ENCODE results near the gene UBIAD1. TPM values are rescaled to one million over a fixed set of nuclear protein-coding genes. Genes with fewer than 3 reads are reported as not detected.
"Not testable (repeated sequence)": the region's sequence is repeated elsewhere in the genome, so short reads cannot be mapped to it uniquely, and the experiment has no call there.

UBIAD1 gene
- polyA plus RNA-seq, 1 donor from 2014 or later, result 14.5 TPM

GRCh38 chr1:11267350-11268337 lies 5.4 kb upstream of the UBIAD1 start:
- H3K9me3 ChIP-seq (ENCODE audit: low read length); H3F3A ChIP-seq (ENCODE audit: insufficient read depth, low read length, poor library complexity, severe bottlenecking); H3K27me3 ChIP-seq (ENCODE audit: insufficient read depth, low read depth, low read length); H3K9ac ChIP-seq (ENCODE audit: low read length); H2AFZ ChIP-seq (ENCODE audit: low read depth, low read length); H4K20me1 ChIP-seq (ENCODE audit: insufficient read depth); H3K4me2 ChIP-seq (ENCODE audit: low read length); H3K9me2 ChIP-seq (ENCODE audit: insufficient read depth, low read length); H3K27ac ChIP-seq (ENCODE audit: low read length); H3K4me3 ChIP-seq (ENCODE audit: low read length); H3K36me3 ChIP-seq (ENCODE audit: insufficient read depth, low read length); H3K79me2 ChIP-seq (replicated peaks; ENCODE audit: insufficient read depth, low read length): not testable (repeated sequence)

- Histone ChIP-seq H3K4me3 (ENCODE audit: low read length) (peak overlapping the region; percentile 62), H3K79me2 (replicated peaks; ENCODE audit: insufficient read depth, low read length) (peaks cover 21% of the 10 kb centered on the region), H3K9ac (ENCODE audit: low read length) (no peak overlapping the region), H3F3A (ENCODE audit: insufficient read depth, low read length, poor library complexity, severe bottlenecking) (no peaks in the 10 kb centered on the region), H3K27me3 (ENCODE audit: insufficient read depth, low read depth, low read length) (no peaks in the 10 kb centered on the region), H3K4me2 (ENCODE audit: low read length) (no peak overlapping the region), H3K9me3 (ENCODE audit: low read length) (no peaks in the 10 kb centered on the region), H3K27ac (ENCODE audit: low read length) (no peak overlapping the region), H3K9me2 (ENCODE audit: insufficient read depth, low read length) (no peaks in the 10 kb centered on the region), H2AFZ (ENCODE audit: low read depth, low read length) (no peak overlapping the region), H3K36me3 (ENCODE audit: insufficient read depth, low read length) (no peaks in the 10 kb centered on the region), H4K20me1 (ENCODE audit: insufficient read depth) (no peaks in the 10 kb centered on the region)
- peak; percentile 39 for TF ChIP-seq SMC3 (conservative IDR thresholded peaks at IDR 0.05; ENCODE audit: poor library complexity)
- TF ChIP-seq, protein P1, sequence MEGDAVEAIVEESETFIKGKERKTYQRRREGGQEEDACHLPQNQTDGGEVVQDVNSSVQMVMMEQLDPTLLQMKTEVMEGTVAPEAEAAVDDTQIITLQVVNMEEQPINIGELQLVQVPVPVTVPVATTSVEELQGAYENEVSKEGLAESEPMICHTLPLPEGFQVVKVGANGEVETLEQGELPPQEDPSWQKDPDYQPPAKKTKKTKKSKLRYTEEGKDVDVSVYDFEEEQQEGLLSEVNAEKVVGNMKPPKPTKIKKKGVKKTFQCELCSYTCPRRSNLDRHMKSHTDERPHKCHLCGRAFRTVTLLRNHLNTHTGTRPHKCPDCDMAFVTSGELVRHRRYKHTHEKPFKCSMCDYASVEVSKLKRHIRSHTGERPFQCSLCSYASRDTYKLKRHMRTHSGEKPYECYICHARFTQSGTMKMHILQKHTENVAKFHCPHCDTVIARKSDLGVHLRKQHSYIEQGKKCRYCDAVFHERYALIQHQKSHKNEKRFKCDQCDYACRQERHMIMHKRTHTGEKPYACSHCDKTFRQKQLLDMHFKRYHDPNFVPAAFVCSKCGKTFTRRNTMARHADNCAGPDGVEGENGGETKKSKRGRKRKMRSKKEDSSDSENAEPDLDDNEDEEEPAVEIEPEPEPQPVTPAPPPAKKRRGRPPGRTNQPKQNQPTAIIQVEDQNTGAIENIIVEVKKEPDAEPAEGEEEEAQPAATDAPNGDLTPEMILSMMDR (IDR thresholded peaks at IDR 0.05; ENCODE audit: poor library complexity, severe bottlenecking), result peak; percentile 47
- TF ChIP-seq EP300 (conservative IDR thresholded peaks at IDR 0.05; ENCODE audit: poor library complexity, severe bottlenecking), result no peak
- peak; percentile 29 for TF ChIP-seq RAD21 (conservative IDR thresholded peaks at IDR 0.05)
These were observed 510 bp upstream of the UBIAD1 start for GRCh38 chr1:11272544-11272831.

DNA sequence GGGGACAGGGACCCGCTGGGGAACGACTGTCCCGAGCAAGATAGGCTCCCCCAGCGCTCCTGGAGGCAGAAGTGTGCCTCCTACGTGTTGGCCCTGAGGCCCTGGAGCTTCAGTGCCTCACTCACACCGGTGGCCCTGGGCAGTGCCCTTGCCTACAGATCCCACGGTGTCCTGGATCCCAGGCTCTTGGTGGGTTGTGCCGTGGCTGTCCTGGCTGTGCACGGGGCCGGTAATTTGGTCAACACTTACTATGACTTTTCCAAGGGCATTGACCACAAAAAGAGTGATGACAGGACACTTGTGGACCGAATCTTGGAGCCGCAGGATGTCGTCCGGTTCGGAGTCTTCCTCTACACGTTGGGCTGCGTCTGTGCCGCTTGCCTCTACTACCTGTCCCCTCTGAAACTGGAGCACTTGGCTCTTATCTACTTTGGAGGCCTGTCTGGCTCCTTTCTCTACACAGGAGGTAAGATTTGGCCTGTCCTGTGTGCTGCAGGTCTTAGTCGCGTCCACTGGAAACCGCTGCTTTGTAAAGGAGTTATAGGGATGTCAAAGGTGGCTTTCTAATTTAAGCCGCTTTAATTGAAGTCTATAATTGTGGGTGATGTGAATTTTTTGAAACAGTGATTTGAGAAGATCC lies 717 bp downstream of the UBIAD1 start:
- Histone ChIP-seq H3K9ac (ENCODE audit: low read length) (peak overlapping the region; percentile 92), H3K27me3 (ENCODE audit: insufficient read depth, low read depth, low read length) (no peaks in the 10 kb centered on the region), H2AFZ (ENCODE audit: low read depth, low read length) (peak overlapping the region; percentile 65), H3K9me3 (ENCODE audit: low read length) (no peaks in the 10 kb centered on the region), H3K9me2 (ENCODE audit: insufficient read depth, low read length) (no peaks in the 10 kb centered on the region), H3K36me3 (ENCODE audit: insufficient read depth, low read length) (no peaks in the 10 kb centered on the region), H3K27ac (ENCODE audit: low read length) (peak overlapping the region; percentile 78), H3K4me3 (ENCODE audit: low read length) (peak overlapping the region; percentile 100), H4K20me1 (ENCODE audit: insufficient read depth) (no peaks in the 10 kb centered on the region), H3K79me2 (replicated peaks; ENCODE audit: insufficient read depth, low read length) (peaks cover 21% of the 10 kb centered on the region), H3K4me2 (ENCODE audit: low read length) (peak overlapping the region; percentile 97), H3F3A (ENCODE audit: insufficient read depth, low read length, poor library complexity, severe bottlenecking) (no peaks in the 10 kb centered on the region)
- TF ChIP-seq MXI1 (conservative IDR thresholded peaks at IDR 0.05; ENCODE audit: poor library complexity, severe bottlenecking) (peak; percentile 47), SMC3 (conservative IDR thresholded peaks at IDR 0.05; ENCODE audit: poor library complexity) (peak; percentile 0), TAF1 (IDR thresholded peaks at IDR 0.05; ENCODE audit: low read depth) (no peak)

All from neural cell (in vitro differentiated cells).